Neural progenitor cell (in vitro differentiated cells): ENCODE data around the gene SPDYE5. TPM values are rescaled to one million over a fixed set of nuclear protein-coding genes. Genes with fewer than 3 reads are reported as not detected.
"Not testable (repeated sequence)": the region's sequence is repeated elsewhere in the genome, so short reads cannot be mapped to it uniquely, and the experiment has no call there.

Experiments
- DNase-seq: peaks from one replicate; pipeline ENCODE4 v3.0.0-alpha.2; 2016; ENCODE audit warnings: low spot score
- H2AFZ ChIP-seq: fragments of 200-600 bp; sonication (generic); replicated peaks from 2 replicates; pipeline ENCODE4 v1.6.1; 2016; ENCODE audit warnings: antibody characterized with exemption
- H3F3A ChIP-seq: fragments of 200-600 bp; sonication (generic); 2 replicates; pipeline ENCODE4 v1.6.1; 2016; ENCODE audit warnings: antibody characterized with exemption, low read depth
- H3K27ac ChIP-seq: fragments of 200-600 bp; sonication (generic); 2 replicates; pipeline ENCODE4 v1.5.1; 2016; ENCODE audit warnings: mild to moderate bottlenecking
- H3K27me3 ChIP-seq: fragments of 200-600 bp; sonication (generic); 2 replicates; pipeline ENCODE4 v1.6.1; 2016; ENCODE audit warnings: mild to moderate bottlenecking, moderate library complexity
- H3K36me3 ChIP-seq: fragments of 200-600 bp; sonication (generic); 2 replicates; pipeline ENCODE4 v1.5.1; 2016
- H3K4me1 ChIP-seq: fragments of 200-600 bp; sonication (generic); 2 replicates; pipeline ENCODE4 v1.6.1; 2016; ENCODE audit warnings: mixed run types
- H3K4me2 ChIP-seq: fragments of 200-600 bp; sonication (generic); 2 replicates; pipeline ENCODE4 v1.6.1; 2016
- H3K4me3 ChIP-seq: fragments of 200-600 bp; sonication (generic); 2 replicates; pipeline ENCODE4 v1.5.1; 2016
- H3K79me2 ChIP-seq: fragments of 200-600 bp; sonication (generic); 2 replicates; pipeline ENCODE4 v1.6.1; 2016; ENCODE audit warnings: low read depth
- H3K9ac ChIP-seq: fragments of 200-600 bp; sonication (generic); 2 replicates; pipeline ENCODE4 v1.6.1; 2016
- H3K9me3 ChIP-seq: fragments of 200-600 bp; sonication (generic); 2 replicates; pipeline ENCODE4 v1.5.1; 2016; ENCODE audit warnings: low read depth
- H4K20me1 ChIP-seq: fragments of 200-600 bp; sonication (generic); 2 replicates; pipeline ENCODE4 v1.6.1; 2016; ENCODE audit warnings: low read depth
- H3K27ac Mint-ChIP-seq: 3 replicates; pipeline ENCODE4 v1.8.0; 2021; ENCODE audit warnings: mixed read lengths
- H3K27me3 Mint-ChIP-seq: 2 replicates; pipeline ENCODE4 v1.8.0; 2022; ENCODE audit warnings: low read depth, mild to moderate bottlenecking, inconsistent platforms, moderate library complexity, mixed read lengths; ENCODE audit not compliant: insufficient read depth
- H3K36me3 Mint-ChIP-seq: 3 replicates; pipeline ENCODE4 v1.8.0; 2021; ENCODE audit warnings: mixed read lengths
- H3K4me1 Mint-ChIP-seq: 3 replicates; pipeline ENCODE4 v1.8.0; 2021; ENCODE audit warnings: mixed read lengths
- H3K4me3 Mint-ChIP-seq: 3 replicates; pipeline ENCODE4 v1.8.0; 2021; ENCODE audit warnings: mild to moderate bottlenecking, moderate library complexity, mixed read lengths
- H3K9me3 Mint-ChIP-seq: 3 replicates; pipeline ENCODE4 v1.8.0; 2020; ENCODE audit warnings: mixed read lengths
- total RNA-seq: library from RNA; depleted of rRNA; stranded (reverse); fragments of >200 nt; gene quantifications from 2 replicates; pipeline ENCODE4 v1.2.3, GENCODE V29; 2015; ENCODE audit warnings: low replicate concordance

The SPDYE5 gene
- total RNA-seq, 1 donor from 2014 or later: not detected

DNA sequence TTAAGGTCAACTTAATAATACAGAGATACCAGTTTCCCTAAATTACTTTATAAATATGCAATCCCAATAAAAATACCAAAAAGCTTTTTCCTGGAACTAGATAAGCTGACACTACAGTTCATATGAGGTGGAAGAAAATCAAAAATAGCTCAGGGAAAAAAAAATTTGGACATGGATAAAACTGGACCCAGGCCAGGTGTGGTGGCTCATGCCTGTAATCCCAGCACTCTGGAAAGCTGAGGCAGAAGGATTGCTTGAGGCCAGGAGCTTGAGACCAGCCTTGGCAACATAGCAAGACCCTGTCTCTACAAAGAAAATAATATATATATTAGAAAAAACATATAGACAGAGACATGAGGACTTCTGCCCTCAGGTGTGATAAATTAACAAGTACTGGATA is 14.7 kb upstream of the SPDYE5 start:
- H3K4me2 ChIP-seq, H3K27me3 ChIP-seq, H3K36me3 ChIP-seq, H3K4me1 ChIP-seq, H2AFZ ChIP-seq, H3K27me3 Mint-ChIP-seq, H3K4me1 Mint-ChIP-seq, DNase-seq, H3K27ac Mint-ChIP-seq, H3K9ac ChIP-seq, H3K27ac ChIP-seq, H3K4me3 ChIP-seq, H3K9me3 ChIP-seq, H3K36me3 Mint-ChIP-seq, H4K20me1 ChIP-seq, H3F3A ChIP-seq, H3K9me3 Mint-ChIP-seq, H3K4me3 Mint-ChIP-seq: not testable (repeated sequence)
- H3K79me2 ChIP-seq: peaks cover 30% of the 10 kb centered on the region

DNA sequence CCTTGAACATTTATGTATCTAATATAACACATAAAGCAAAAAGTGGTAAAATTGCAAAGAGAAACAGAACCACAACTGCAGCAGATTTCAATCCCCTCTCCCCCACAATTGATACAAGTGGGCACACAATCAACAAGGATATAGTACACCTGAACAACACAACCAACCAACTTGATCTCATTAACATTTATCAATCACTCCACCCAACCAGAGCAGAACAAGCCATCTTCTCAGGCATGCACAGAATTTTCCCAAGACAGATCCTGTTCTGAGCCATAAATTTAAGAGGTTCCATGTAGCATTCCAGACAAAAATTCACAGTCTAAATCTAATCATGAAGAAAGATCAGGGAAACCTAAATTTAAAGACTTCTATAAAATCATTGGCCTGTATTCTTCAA is 11.8 kb upstream of the SPDYE5 start:
- peaks cover 51% of the 10 kb centered on the region for H3K79me2 ChIP-seq
- DNase-seq, H3K4me3 Mint-ChIP-seq: not testable (repeated sequence)

DNA sequence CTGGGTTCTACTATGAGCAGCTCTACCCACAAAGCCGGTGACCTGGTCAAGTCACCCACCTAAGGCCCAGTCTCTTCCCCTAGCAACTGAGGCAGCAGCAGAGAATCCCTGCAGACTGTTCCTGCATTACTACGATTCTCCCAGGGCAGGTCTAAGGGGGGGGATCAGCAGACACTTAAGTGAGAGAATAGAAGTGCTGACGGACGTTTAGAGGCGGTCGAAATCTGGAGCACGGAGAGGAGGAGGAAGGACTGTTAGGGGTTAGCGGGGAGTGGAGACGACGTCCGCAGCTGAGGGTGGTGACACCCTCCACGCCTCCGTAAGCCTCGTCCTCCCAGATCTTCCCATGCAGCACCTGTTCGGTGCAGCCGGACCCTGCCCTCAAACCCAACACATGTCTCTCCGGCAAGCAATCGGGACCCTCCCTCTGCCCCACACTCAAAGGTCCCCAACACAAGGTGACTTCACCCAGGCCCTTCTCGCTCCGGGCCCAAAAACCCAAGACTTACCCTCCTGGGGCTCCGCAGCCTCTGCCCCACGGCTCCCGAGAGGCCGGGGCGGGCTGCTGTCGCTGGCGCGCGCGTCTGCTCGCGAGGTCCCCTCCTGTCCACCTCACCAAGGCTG is 6.7 kb upstream of the SPDYE5 start:
- Histone ChIP-seq H3K9ac (peak overlapping the region; percentile 84), H2AFZ (peak overlapping the region; percentile 45)
- H3K4me3 Mint-ChIP-seq: peak overlapping the region; percentile 95

More for the DNA sequence above, 11.8 kb upstream of the SPDYE5 start:
- not testable (repeated sequence) for H4K20me1 ChIP-seq, H2AFZ ChIP-seq, H3K36me3 Mint-ChIP-seq, H3K36me3 ChIP-seq, H3K27me3 Mint-ChIP-seq, H3K4me1 Mint-ChIP-seq, H3K27ac Mint-ChIP-seq, H3K9ac ChIP-seq, H3K4me1 ChIP-seq, H3K27me3 ChIP-seq, H3F3A ChIP-seq, H3K9me3 ChIP-seq, H3K4me2 ChIP-seq, H3K27ac ChIP-seq, H3K4me3 ChIP-seq, H3K9me3 Mint-ChIP-seq

DNA sequence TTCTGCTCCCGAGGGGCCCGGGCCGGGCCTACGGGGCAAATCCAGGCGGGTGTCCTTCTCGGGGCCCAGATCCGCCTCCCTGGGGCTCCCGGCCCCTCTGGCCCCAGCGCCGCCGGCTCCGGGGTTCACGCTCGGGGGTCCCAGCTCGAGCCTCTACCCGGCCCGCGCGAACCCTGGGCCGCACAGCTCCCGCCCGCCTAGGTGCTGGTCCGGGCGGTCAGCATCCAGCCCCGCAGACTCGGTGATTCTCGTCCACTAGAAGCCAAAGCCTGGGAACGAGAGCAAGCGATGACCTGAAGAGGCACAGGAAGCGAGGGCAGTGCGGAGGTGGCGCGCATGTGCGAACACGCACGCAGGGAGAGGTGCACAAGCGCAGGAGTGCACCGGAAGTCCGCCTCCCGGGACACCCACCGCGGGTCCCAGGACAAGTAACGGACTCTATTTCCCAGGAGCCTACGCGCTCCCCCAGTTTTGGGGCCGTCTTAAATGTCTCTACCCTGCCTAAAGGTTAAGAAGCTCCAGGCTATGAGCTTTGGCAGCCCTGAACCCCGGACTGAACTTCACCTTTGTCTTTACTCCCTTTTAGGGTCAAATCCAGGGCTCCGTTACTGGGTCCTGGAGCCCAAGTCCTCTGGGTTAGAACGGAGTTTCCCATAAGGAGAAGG is 6.0 kb upstream of the SPDYE5 start, which contains the start of gene POM121C:
TSS of gene POM121C (minus strand) at position 321 of the 665 bp plus-strand sequence. CDS start 44,803 bp downstream, outside the sequence.
- H3K36me3 Mint-ChIP-seq, H3K27me3 Mint-ChIP-seq, H3K27me3 ChIP-seq, H3F3A ChIP-seq, H3K4me1 ChIP-seq, H3K9me3 Mint-ChIP-seq, H3K36me3 ChIP-seq, H4K20me1 ChIP-seq, H3K4me1 Mint-ChIP-seq, H3K9me3 ChIP-seq: not testable (repeated sequence)
- H3K79me2 ChIP-seq: peaks cover 30% of the 10 kb centered on the region
- peak within 1 kb of the TSS; percentile 89 for H3K4me2 ChIP-seq
- peak; percentile 94 for DNase-seq
- H3K27ac Mint-ChIP-seq: peak within 1 kb of the TSS; percentile 94
- H3K4me3 ChIP-seq: peak within 1 kb of the TSS; percentile 84
- H3K27ac ChIP-seq: peak within 1 kb of the TSS; percentile 69
- peak within 1 kb of the TSS; percentile 45 for H2AFZ ChIP-seq
- peak within 1 kb of the TSS; percentile 84 for H3K9ac ChIP-seq
- H3K4me3 Mint-ChIP-seq: peak within 1 kb of the TSS; percentile 95

More for the DNA sequence above, 6.7 kb upstream of the SPDYE5 start:
- not testable (repeated sequence) for H3K9me3 Mint-ChIP-seq, H3K27me3 Mint-ChIP-seq, H3K9me3 ChIP-seq, H3K27me3 ChIP-seq, H3F3A ChIP-seq, H4K20me1 ChIP-seq, H3K27ac ChIP-seq, H3K4me1 ChIP-seq, H3K36me3 ChIP-seq, H3K4me1 Mint-ChIP-seq, H3K36me3 Mint-ChIP-seq
- Histone ChIP-seq H3K79me2 (peaks cover 36% of the 10 kb centered on the region), H3K4me3 (peak overlapping the region; percentile 84), H3K4me2 (peak overlapping the region; percentile 89)
- H3K27ac Mint-ChIP-seq: peak overlapping the region; percentile 63
- peak; percentile 3 for DNase-seq

DNA sequence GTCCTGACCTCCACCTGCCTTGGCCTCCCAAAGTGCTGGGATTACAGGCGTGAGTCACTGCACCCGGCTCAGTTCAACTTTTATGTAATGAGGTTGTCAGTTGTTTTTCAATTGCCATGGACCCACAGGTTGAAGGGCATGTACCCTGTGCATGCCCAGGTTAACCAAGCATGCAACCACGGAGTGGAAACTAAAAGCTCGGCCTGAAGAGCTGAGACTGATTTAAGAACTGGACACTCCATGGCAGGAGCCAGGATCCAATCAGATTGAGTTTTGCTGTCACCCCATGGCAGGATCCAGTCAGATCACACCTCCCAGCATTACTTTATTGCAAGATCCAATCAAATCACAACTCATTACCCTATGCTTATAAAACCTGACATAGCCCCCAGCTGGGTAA is 16.9 kb downstream of the SPDYE5 start:
- H3K27ac ChIP-seq, H3F3A ChIP-seq, DNase-seq, H3K4me2 ChIP-seq, H3K27me3 ChIP-seq, H4K20me1 ChIP-seq, H2AFZ ChIP-seq, H3K36me3 ChIP-seq, H3K4me3 ChIP-seq, H3K4me1 ChIP-seq, H3K9ac ChIP-seq, H3K4me1 Mint-ChIP-seq, H3K36me3 Mint-ChIP-seq, H3K27me3 Mint-ChIP-seq, H3K9me3 ChIP-seq, H3K4me3 Mint-ChIP-seq, H3K79me2 ChIP-seq, H3K27ac Mint-ChIP-seq, H3K9me3 Mint-ChIP-seq: not testable (repeated sequence)

DNA sequence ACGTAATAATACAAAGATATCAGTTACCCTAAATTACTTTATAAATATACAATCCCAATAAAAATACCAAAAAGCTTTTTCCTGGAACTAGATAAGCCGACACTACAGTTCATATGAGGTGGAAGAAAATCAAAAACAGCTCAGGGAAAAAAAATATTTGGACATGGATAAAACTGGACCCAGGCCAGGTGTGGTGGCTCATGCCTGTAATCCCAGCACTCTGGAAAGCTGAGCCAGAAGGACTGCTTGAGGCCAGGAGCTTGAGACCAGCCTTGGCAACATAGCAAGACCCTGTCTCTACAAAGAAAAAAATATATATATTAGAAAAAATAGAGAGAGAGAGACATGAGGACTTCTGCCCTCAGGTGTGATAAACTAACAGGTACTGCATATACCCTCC is 26.7 kb downstream of the SPDYE5 start:
- DNase-seq, H3K4me3 ChIP-seq, H3K27me3 Mint-ChIP-seq, H3K4me1 ChIP-seq, H3K9ac ChIP-seq, H3F3A ChIP-seq, H4K20me1 ChIP-seq, H3K4me1 Mint-ChIP-seq, H3K27me3 ChIP-seq, H3K4me3 Mint-ChIP-seq, H2AFZ ChIP-seq, H3K27ac Mint-ChIP-seq, H3K9me3 Mint-ChIP-seq, H3K4me2 ChIP-seq, H3K27ac ChIP-seq, H3K9me3 ChIP-seq: not testable (repeated sequence)
- peaks cover 35% of the 10 kb centered on the region for H3K36me3 Mint-ChIP-seq
- peaks cover 18% of the 10 kb centered on the region for H3K36me3 ChIP-seq
- peaks cover 52% of the 10 kb centered on the region for H3K79me2 ChIP-seq

DNA sequence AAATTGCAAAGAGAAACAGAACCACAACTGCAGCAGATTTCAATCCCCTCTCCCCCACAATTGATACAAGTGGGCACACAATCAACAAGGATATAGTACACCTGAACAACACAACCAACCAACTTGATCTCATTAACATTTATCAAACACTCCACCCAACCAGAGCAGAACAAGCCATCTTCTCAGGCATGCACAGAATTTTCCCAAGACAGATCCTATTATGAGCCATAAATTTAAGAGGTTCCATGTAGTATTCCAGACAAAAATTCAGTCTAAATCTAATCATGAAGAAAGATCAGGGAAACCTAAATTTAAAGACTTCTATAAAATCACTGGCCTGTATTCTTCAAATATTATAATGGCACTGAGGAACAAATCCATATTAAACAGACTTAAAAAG is 29.6 kb downstream of the SPDYE5 start:
- H3K27ac ChIP-seq, H3K4me3 Mint-ChIP-seq, H3K4me3 ChIP-seq, H3K4me2 ChIP-seq, H3K9ac ChIP-seq, H3K4me1 Mint-ChIP-seq, H3K9me3 ChIP-seq, H3K27me3 ChIP-seq, H3K27me3 Mint-ChIP-seq, DNase-seq, H2AFZ ChIP-seq, H3F3A ChIP-seq, H4K20me1 ChIP-seq, H3K27ac Mint-ChIP-seq, H3K9me3 Mint-ChIP-seq, H3K4me1 ChIP-seq: not testable (repeated sequence)
- Histone ChIP-seq H3K79me2 (peaks cover 73% of the 10 kb centered on the region), H3K36me3 (peaks cover 18% of the 10 kb centered on the region)
- H3K36me3 Mint-ChIP-seq: peaks cover 47% of the 10 kb centered on the region

DNA sequence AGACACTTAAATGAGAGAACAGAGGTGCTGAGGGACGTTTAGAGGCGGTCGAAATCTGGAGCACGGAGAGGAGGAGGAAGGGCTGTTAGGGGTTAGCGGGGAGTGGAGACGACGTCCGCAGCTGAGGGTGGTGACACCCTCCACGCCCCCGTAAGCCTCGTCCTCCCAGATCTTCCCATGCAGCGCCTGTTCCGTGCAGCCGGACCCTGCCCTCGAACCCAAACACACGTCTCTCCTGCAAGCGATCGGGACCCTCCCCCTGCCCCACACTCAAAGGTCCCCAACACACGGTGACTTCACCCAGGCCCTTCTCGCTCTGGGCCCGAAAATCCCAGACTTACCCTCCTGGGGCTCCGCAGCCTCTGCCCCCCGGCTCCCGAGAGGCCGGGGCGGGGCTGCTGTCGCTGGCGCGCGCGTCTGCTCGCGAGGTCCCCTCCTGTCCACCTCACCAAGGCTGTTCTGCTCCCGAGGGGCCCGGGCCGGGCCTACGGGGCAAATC is 35.2 kb downstream of the SPDYE5 start:
- not testable (repeated sequence) for H3K27me3 ChIP-seq, H3K9me3 Mint-ChIP-seq, H3K9me3 ChIP-seq, H3K27me3 Mint-ChIP-seq, H3K4me1 ChIP-seq, H3K36me3 ChIP-seq
- peaks cover 22% of the 10 kb centered on the region for H3K4me1 Mint-ChIP-seq
- Histone ChIP-seq H3K4me2 (peak overlapping the region; percentile 95), H3K4me3 (peak overlapping the region; percentile 87), H3K27ac (peak overlapping the region; percentile 49), H3F3A (peaks cover 22% of the 10 kb centered on the region), H4K20me1 (peaks cover 15% of the 10 kb centered on the region), H3K9ac (peak overlapping the region; percentile 91), H3K79me2 (peaks cover 45% of the 10 kb centered on the region), H2AFZ (peak overlapping the region; percentile 44)
- peak overlapping the region; percentile 87 for H3K27ac Mint-ChIP-seq
- H3K4me3 Mint-ChIP-seq: peak overlapping the region; percentile 97
- peak; percentile 35 for DNase-seq
- H3K36me3 Mint-ChIP-seq: peaks cover 25% of the 10 kb centered on the region
